H1 (cell line): ENCODE results near the gene TRAPPC12. TPM values are rescaled to one million over a fixed set of nuclear protein-coding genes. Genes with fewer than 3 reads are reported as not detected.

Source experiments
- CTCF ChIA-PET: fragments of 300-600 bp; sonication (Branson Sonifier 250); formaldehyde crosslinking; loops from one replicate; lab custom pipeline; 2021; ENCODE audit not compliant: partially characterized antibody; lab: Charles Lee
- POLR2A ChIA-PET: fragments of 300-600 bp; sonication (Branson Sonifier 250); formaldehyde crosslinking; loops from one replicate; lab custom pipeline; 2021; ENCODE audit warnings: inconsistent platforms; ENCODE audit not compliant: partially characterized antibody; lab: Charles Lee
- DNase-seq, 2 experiments: peaks; one replicate each; pipeline versions ENCODE4 v3.0.0 to v3.0.0-alpha.2; 2010 to 2022; ENCODE audit warnings: low spot score in 2 of 2, low read depth in 1 of 2, mixed read lengths in 1 of 2
- FAIRE-seq: peaks from 2 replicates; lab custom pipeline; 2011; peaks lifted over from hg19 to GRCh38; lab: Jason Lieb, UNC
- H2AFZ ChIP-seq: 2 replicates; pipeline ENCODE4 v1.8.1; 2012; ENCODE audit warnings: low read length, inconsistent platforms
- H2AK5ac ChIP-seq: 2 replicates; pipeline ENCODE4 v1.6.1; 2013; ENCODE audit warnings: low read depth, low read length
- H2BK120ac ChIP-seq: replicated peaks from 2 replicates; pipeline ENCODE3; 2013; ENCODE audit warnings: low read depth, low read length, inconsistent platforms
- H2BK12ac ChIP-seq: 2 replicates; pipeline ENCODE4 v1.6.1; 2013; ENCODE audit warnings: low read depth, low read length
- H2BK15ac ChIP-seq: 2 replicates; pipeline ENCODE4 v1.6.1; 2013; ENCODE audit warnings: low read length
- H2BK20ac ChIP-seq: 2 replicates; pipeline ENCODE4 v1.6.1; 2013; ENCODE audit warnings: low read length
- H2BK5ac ChIP-seq: 2 replicates; pipeline ENCODE4 v1.6.1; 2013; ENCODE audit warnings: low read depth, low read length
- H3K14ac ChIP-seq: 2 replicates; pipeline ENCODE4 v1.6.1; 2013; ENCODE audit warnings: inconsistent platforms; ENCODE audit not compliant: insufficient read length
- H3K18ac ChIP-seq: 2 replicates; pipeline ENCODE4 v1.6.1; 2013; ENCODE audit warnings: low read length; ENCODE audit errors: extremely low read depth
- H3K23ac ChIP-seq: 2 replicates; pipeline ENCODE4 v1.6.1; 2013; ENCODE audit warnings: inconsistent platforms; ENCODE audit not compliant: insufficient read length
- H3K23me2 ChIP-seq: 2 replicates; pipeline ENCODE4 v1.6.1; 2013; ENCODE audit warnings: low read depth, low read length
- H3K27ac ChIP-seq: 2 replicates; pipeline ENCODE4 v1.6.1; 2011; ENCODE audit warnings: low read depth, low read length, inconsistent platforms
- H3K27me3 ChIP-seq, 4 experiments: replicated peaks in 1 of 4; 1 replicate in 1 of 4; 2 replicates in 3 of 4; pipeline versions ENCODE4 v1.6.1 to v1.8.1; 2011 to 2013; ENCODE audit warnings: low read length in 3 of 4, mild to moderate bottlenecking in 3 of 4, inconsistent platforms in 2 of 4, mixed read lengths in 2 of 4, moderate library complexity in 1 of 4; ENCODE audit not compliant: control insufficient read depth in 3 of 4, insufficient read depth in 3 of 4; ENCODE audit errors: extremely low read depth in 1 of 4
- H3K36me3 ChIP-seq, 4 experiments: 2 replicates each; pipeline versions ENCODE4 v1.6.1 to v1.8.1; 2011 to 2013; ENCODE audit warnings: mild to moderate bottlenecking in 4 of 4, low read length in 3 of 4, moderate library complexity in 2 of 4, control low read depth in 1 of 4, inconsistent platforms in 1 of 4; ENCODE audit not compliant: insufficient read depth in 4 of 4, control insufficient read depth in 2 of 4
- H3K4ac ChIP-seq: replicated peaks from 2 replicates; pipeline ENCODE3; 2013; ENCODE audit warnings: low read length, low read depth, mixed read lengths, inconsistent platforms; ENCODE audit not compliant: insufficient read length
- H3K4me1 ChIP-seq, 4 experiments: replicated peaks in 1 of 4; 1 replicate in 1 of 4; 2 replicates in 3 of 4; pipeline versions ENCODE4 v1.6.1 to v1.8.1; 2011 to 2013; ENCODE audit warnings: low read length in 3 of 4, inconsistent platforms in 2 of 4, mixed read lengths in 1 of 4; ENCODE audit not compliant: insufficient read depth in 4 of 4, control insufficient read depth in 3 of 4
- H3K4me2 ChIP-seq, 2 experiments: 2 replicates each; pipeline versions ENCODE4 v1.6.1 to v1.8.1; 2011 to 2013; ENCODE audit warnings: low read depth in 2 of 2, low read length in 2 of 2, control low read depth in 1 of 2, inconsistent platforms in 1 of 2, mild to moderate bottlenecking in 1 of 2; ENCODE audit not compliant: insufficient read depth in 1 of 2
- H3K4me3 ChIP-seq, 4 experiments: fragments of 200-600, 300-600 bp in 1 of 4; sonication (generic), shearing (Covaris generic), sonication (Bioruptor Twin) in 1 of 4; 2 replicates each; pipeline versions ENCODE4 v1.5.1 to v1.8.1; 2011 to 2016; ENCODE audit warnings: low read length in 4 of 4, low read depth in 3 of 4, control low read depth in 2 of 4, inconsistent platforms in 2 of 4, mild to moderate bottlenecking in 2 of 4, mixed read lengths in 1 of 4, moderate library complexity in 1 of 4; ENCODE audit not compliant: insufficient read depth in 2 of 4; ENCODE audit errors: extremely low read depth in 1 of 4
- H3K56ac ChIP-seq: replicated peaks from 2 replicates; pipeline ENCODE3; 2013; ENCODE audit warnings: low read depth, mild to moderate bottlenecking, mixed read lengths, low read length, inconsistent platforms; ENCODE audit not compliant: insufficient read length
- H3K79me1 ChIP-seq: 2 replicates; pipeline ENCODE4 v1.6.1; 2013; ENCODE audit warnings: low read depth, low read length, control low read depth
- H3K79me2 ChIP-seq, 2 experiments: 2 replicates each; pipeline versions ENCODE4 v1.6.1 to v1.8.1; 2012 to 2013; ENCODE audit warnings: low read length in 2 of 2, mild to moderate bottlenecking in 2 of 2, inconsistent platforms in 1 of 2; ENCODE audit not compliant: insufficient read depth in 2 of 2, control insufficient read depth in 1 of 2
- H3K9ac ChIP-seq, 4 experiments: replicated peaks in 1 of 4; 1 replicate in 1 of 4; 2 replicates in 3 of 4; pipeline versions ENCODE4 v1.6.1 to v1.8.1; 2011 to 2013; ENCODE audit warnings: low read depth in 3 of 4, low read length in 3 of 4, control low read depth in 2 of 4, mild to moderate bottlenecking in 2 of 4, moderate library complexity in 2 of 4, inconsistent platforms in 1 of 4; ENCODE audit errors: extremely low read depth in 1 of 4
- H3K9me3 ChIP-seq, 2 experiments: 2 replicates each; pipeline versions ENCODE4 v1.6.1 to v1.8.1; 2012 to 2013; ENCODE audit warnings: mild to moderate bottlenecking in 2 of 2, moderate library complexity in 2 of 2, control low read depth in 1 of 2, inconsistent platforms in 1 of 2, low read depth in 1 of 2, low read length in 1 of 2, mixed read lengths in 1 of 2; ENCODE audit not compliant: insufficient read depth in 2 of 2
- H4K20me1 ChIP-seq, 2 experiments: replicated peaks in 1 of 2; 2 replicates each; pipeline versions ENCODE3 to v1.8.1; 2011 to 2013; ENCODE audit warnings: inconsistent platforms in 2 of 2, low read length in 2 of 2, mild to moderate bottlenecking in 1 of 2; ENCODE audit not compliant: insufficient read depth in 2 of 2, control insufficient read depth in 1 of 2
- H4K5ac ChIP-seq: 2 replicates; pipeline ENCODE4 v1.6.1; 2013; ENCODE audit warnings: low read length, low read depth, mixed read lengths, inconsistent platforms; ENCODE audit not compliant: insufficient read length
- H4K8ac ChIP-seq: 2 replicates; pipeline ENCODE4 v1.8.0; 2013; ENCODE audit warnings: mild to moderate bottlenecking, moderate library complexity, low read length, inconsistent platforms; ENCODE audit not compliant: insufficient read depth; ENCODE audit errors: extremely low read depth
- H4K91ac ChIP-seq: replicated peaks from 2 replicates; pipeline ENCODE3; 2013; ENCODE audit warnings: low read length, mixed read lengths, inconsistent platforms; ENCODE audit not compliant: insufficient read length
- CBX5 ChIP-seq: fragments of 300-800, 300-1000 bp; sonication (generic); IDR thresholded peaks from 2 replicates; pipeline ENCODE4 v1.7.1; 2016; ENCODE audit warnings: antibody characterized with exemption, low read length, low read depth
- EGR1 ChIP-seq: IDR thresholded peaks from 2 replicates; pipeline ENCODE4 v1.6.1; 2011; ENCODE audit warnings: low read depth, low read length, borderline replicate concordance
- WGBS, 2 experiments: shearing (Covaris generic) in 1 of 2; methylation state at CpG; one replicate each; pipeline versions ENCODE4 v1.1.6 to v1.1.7; 2013 to 2015; ENCODE audit warnings: low lambda C conversion rate in 2 of 2, mixed read lengths in 2 of 2, inconsistent platforms in 1 of 2, low coverage in 1 of 2, missing lambda C conversion rate in 1 of 2; ENCODE audit not compliant: insufficient replicate concordance in 2 of 2, insufficient coverage in 1 of 2, insufficient read length in 1 of 2; ENCODE audit errors: extremely low coverage in 1 of 2, missing lambda C conversion rate in 1 of 2; 5-methylcytosine and 5-hydroxymethylcytosine counted together
- polyA plus RNA-seq, 7 experiments: library from polyadenylated mRNA; depleted of rRNA in 3 of 7; stranded (reverse) in 5 of 7; unstranded in 2 of 7; fragments of >200 nt in 5 of 7; fragments of 200-250 nt in 2 of 7; gene quantifications; 1 replicate in 5 of 7; 2 replicates in 1 of 7; 4 replicates in 1 of 7; pipeline versions ENCODE4 v1.2.1 to v1.2.3, GENCODE V29; 2011 to 2013; ENCODE audit warnings: missing spikeins in 2 of 7, mixed read lengths in 2 of 7
- total RNA-seq: library from RNA; stranded (reverse); fragmentation: NEBNext Ultra II Directional; extraction: Animal tissue kit (Norgen Biotek cat#: 25700); gene quantifications from 2 replicates; pipeline ENCODE4 v1.2.1, GENCODE V29; 2021

The TRAPPC12 gene
- total and polyA plus RNA-seq, 2 of the 8 experiments (the other 6 are each of a cell fraction or from before 2014, with no cell fraction given), result 35.0 to 67.3 TPM

- Histone ChIP-seq H2BK20ac (no peak overlapping the region), H3K79me1 (no peaks in the 10 kb centered on the region), H3K18ac (no peak overlapping the region), H3K9ac (no peak overlapping the region), H3K4me1 (peaks cover 0 to 9% (median 7%) of the 10 kb centered on the region in 4 experiments; a peak in 5 of 7 replicates), H3K4ac (no peak overlapping the region)
- TF ChIP-seq EGR1 (peak; percentile 24; the same call in 1 of the 2 replicates), CBX5 (no peak)
- TF ChIP-seq, all 59 proteins: peak for 1
- ChIA-PET CTCF (interaction anchor here (0.7 to 1.9 kb wide), 14 partner anchors 10 to 135 kb away, joined by 3 to 7 read pairs (median 4); no protein-coding TSS in a partner anchor), POLR2A (interaction anchor here (0.8 to 2.0 kb wide), 4 partner anchors 10 to 65 kb away, joined by 3 to 9 read pairs (median 5); partner anchors contain the start of gene RNASEH1)
- H3K9me3 ChIP-seq, result no peaks in the 10 kb centered on the region
- no peak for FAIRE-seq
- no peak overlapping the region for H4K5ac ChIP-seq
- H3K14ac ChIP-seq, result no peak overlapping the region
- no peak overlapping the region for H2AK5ac ChIP-seq
- H2BK120ac ChIP-seq, result no peak overlapping the region
- H3K23ac ChIP-seq, result no peak overlapping the region
- no peak overlapping the region for H2BK5ac ChIP-seq
- H3K4me3 ChIP-seq, result no peak overlapping the region
- H3K36me3 ChIP-seq, result peaks cover 0 to 2% (median 0%) of the 10 kb centered on the region in 4 experiments; a peak in 1 of 8 replicates
- WGBS, 2 experiments, result 63% methylated on average over 10 of the region's 10 CpGs; no CpG with 5 or more reads in 1 of the 2 experiments
- peak in 1 of 2 experiments; percentile 21 for DNase-seq
- no peak overlapping the region for H4K91ac ChIP-seq
- H3K56ac ChIP-seq, result no peak overlapping the region
- H4K8ac ChIP-seq, result no peak overlapping the region
- no peak overlapping the region for H2BK15ac ChIP-seq
- no peaks in the 10 kb centered on the region for H3K79me2 ChIP-seq
- no peaks in the 10 kb centered on the region for H4K20me1 ChIP-seq
- H2AFZ ChIP-seq, result no peak overlapping the region
- no peaks in the 10 kb centered on the region for H3K27me3 ChIP-seq
- H2BK12ac ChIP-seq, result no peak overlapping the region
- H3K27ac ChIP-seq, result no peak overlapping the region
- no peaks in the 10 kb centered on the region for H3K23me2 ChIP-seq
- 0 out of 4 replicates have a peak overlapping the region, but pooled peaks of 1 of the 2 experiments have one; percentile 25 for H3K4me2 ChIP-seq
These were observed 114.1 kb downstream of the TRAPPC12 start for GRCh38 chr2:3493615-3494007.
